Measurements from ENCODE around the gene CEMIP2.

The CEMIP2 gene

GRCh38 chr9:71655141-71655540 is 113.2 kb downstream of the CEMIP2 start:
- Histone ChIP-seq H3K36me3 (ENCODE audit: low read length) (no peaks in the 10 kb centered on the region), H3K9ac (ENCODE audit: low read length) (no peak overlapping the region), H3K9me3 (ENCODE audit: insufficient read depth, low read length) (no peaks in the 10 kb centered on the region), H4K20me1 (ENCODE audit: low read depth, low read length) (no peaks in the 10 kb centered on the region), H3K4me2 (ENCODE audit: low read depth, low read length, poor library complexity, severe bottlenecking) (no peak overlapping the region), H3F3A (ENCODE audit: insufficient read depth) (no peaks in the 10 kb centered on the region), H3K27me3 (ENCODE audit: low read length) (no peaks in the 10 kb centered on the region), H3K9me2 (replicated peaks; ENCODE audit: insufficient read depth, low read length) (no peaks in the 10 kb centered on the region), H3K27ac (ENCODE audit: low read depth, low read length) (no peak overlapping the region), H3K79me2 (ENCODE audit: insufficient read depth, low read length) (no peaks in the 10 kb centered on the region), H2AFZ (ENCODE audit: low read depth, low read length, severe bottlenecking) (no peak overlapping the region), H3K4me3 (ENCODE audit: insufficient read depth, low read length, poor library complexity, severe bottlenecking) (no peak overlapping the region)
- TF ChIP-seq CTCF (IDR thresholded peaks at IDR 0.05; ENCODE audit: insufficient read depth, low read length, poor library complexity, severe bottlenecking) (no peak), EZH2phosphoT487 (conservative IDR thresholded peaks at IDR 0.05; ENCODE audit: low read length) (no peak)

- H3K9me3 ChIP-seq (ENCODE audit: insufficient read depth, low read length) = no peaks in the 10 kb centered on the region
- H3K27me3 ChIP-seq (ENCODE audit: low read length) = no peaks in the 10 kb centered on the region
- H3K27ac ChIP-seq (ENCODE audit: low read depth, low read length) = no peak overlapping the region
- no peaks in the 10 kb centered on the region for H3K9me2 ChIP-seq (replicated peaks; ENCODE audit: insufficient read depth, low read length)
- H4K20me1 ChIP-seq (ENCODE audit: low read depth, low read length) = no peaks in the 10 kb centered on the region
- H3K4me3 ChIP-seq (ENCODE audit: insufficient read depth, low read length, poor library complexity, severe bottlenecking) = no peak overlapping the region
- TF ChIP-seq EZH2phosphoT487 (conservative IDR thresholded peaks at IDR 0.05; ENCODE audit: low read length) = no peak
- no peak for TF ChIP-seq CTCF (IDR thresholded peaks at IDR 0.05; ENCODE audit: insufficient read depth, low read length, poor library complexity, severe bottlenecking)
- H2AFZ ChIP-seq (ENCODE audit: low read depth, low read length, severe bottlenecking) = no peak overlapping the region
- H3K9ac ChIP-seq (ENCODE audit: low read length) = no peak overlapping the region
- no peaks in the 10 kb centered on the region for H3F3A ChIP-seq (ENCODE audit: insufficient read depth)
- no peaks in the 10 kb centered on the region for H3K36me3 ChIP-seq (ENCODE audit: low read length)
- no peaks in the 10 kb centered on the region for H3K79me2 ChIP-seq (ENCODE audit: insufficient read depth, low read length)
- no peak overlapping the region for H3K4me2 ChIP-seq (ENCODE audit: low read depth, low read length, poor library complexity, severe bottlenecking)
Measured at GRCh38 chr9:71652480-71652879, 115.8 kb downstream of the CEMIP2 start.

GRCh38 chr9:71648453-71648852 is 119.9 kb downstream of the CEMIP2 start:
- no peaks in the 10 kb centered on the region for H3K27me3 ChIP-seq (ENCODE audit: low read length)
- no peak overlapping the region for H3K4me2 ChIP-seq (ENCODE audit: low read depth, low read length, poor library complexity, severe bottlenecking)
- no peak overlapping the region for H3K4me3 ChIP-seq (ENCODE audit: insufficient read depth, low read length, poor library complexity, severe bottlenecking)
- H3K79me2 ChIP-seq (ENCODE audit: insufficient read depth, low read length) = no peaks in the 10 kb centered on the region
- no peak overlapping the region for H2AFZ ChIP-seq (ENCODE audit: low read depth, low read length, severe bottlenecking)
- no peak overlapping the region for H3K27ac ChIP-seq (ENCODE audit: low read depth, low read length)
- no peaks in the 10 kb centered on the region for H3F3A ChIP-seq (ENCODE audit: insufficient read depth)
- TF ChIP-seq EZH2phosphoT487 (conservative IDR thresholded peaks at IDR 0.05; ENCODE audit: low read length) = no peak
- no peak overlapping the region for H3K9ac ChIP-seq (ENCODE audit: low read length)
- no peaks in the 10 kb centered on the region for H4K20me1 ChIP-seq (ENCODE audit: low read depth, low read length)
- H3K9me3 ChIP-seq (ENCODE audit: insufficient read depth, low read length) = no peaks in the 10 kb centered on the region
- H3K9me2 ChIP-seq (replicated peaks; ENCODE audit: insufficient read depth, low read length) = no peaks in the 10 kb centered on the region
- H3K36me3 ChIP-seq (ENCODE audit: low read length) = no peaks in the 10 kb centered on the region

- H3K27ac ChIP-seq (ENCODE audit: low read depth, low read length) = no peak overlapping the region
- TF ChIP-seq EZH2phosphoT487 (conservative IDR thresholded peaks at IDR 0.05; ENCODE audit: low read length) = no peak
- no peak for TF ChIP-seq CTCF (IDR thresholded peaks at IDR 0.05; ENCODE audit: insufficient read depth, low read length, poor library complexity, severe bottlenecking)
- H2AFZ ChIP-seq (ENCODE audit: low read depth, low read length, severe bottlenecking) = no peak overlapping the region
- no peaks in the 10 kb centered on the region for H3F3A ChIP-seq (ENCODE audit: insufficient read depth)
- H3K4me3 ChIP-seq (ENCODE audit: insufficient read depth, low read length, poor library complexity, severe bottlenecking) = no peak overlapping the region
- H4K20me1 ChIP-seq (ENCODE audit: low read depth, low read length) = no peaks in the 10 kb centered on the region
- no peaks in the 10 kb centered on the region for H3K9me3 ChIP-seq (ENCODE audit: insufficient read depth, low read length)
- H3K4me2 ChIP-seq (ENCODE audit: low read depth, low read length, poor library complexity, severe bottlenecking) = no peak overlapping the region
- H3K9ac ChIP-seq (ENCODE audit: low read length) = no peak overlapping the region
- H3K27me3 ChIP-seq (ENCODE audit: low read length) = no peaks in the 10 kb centered on the region
- H3K36me3 ChIP-seq (ENCODE audit: low read length) = no peaks in the 10 kb centered on the region
- no peaks in the 10 kb centered on the region for H3K79me2 ChIP-seq (ENCODE audit: insufficient read depth, low read length)
- H3K9me2 ChIP-seq (replicated peaks; ENCODE audit: insufficient read depth, low read length) = no peaks in the 10 kb centered on the region
Measured at GRCh38 chr9:71647094-71647591, 121.2 kb downstream of the CEMIP2 start.

Measured in SU-DHL-6 (cell line).